Panc1 (cell line): ENCODE results near the gene WASF2. TPM values are rescaled to one million over a fixed set of nuclear protein-coding genes. Genes with fewer than 3 reads are reported as not detected.
A peak's percentile ranks its signal among the peaks of the same experiment; 100 is the strongest.

ENCODE experiments used
- ATAC-seq: fragments of 200-7000 bp; cut with Tn5 transposase; 2 replicates; pipeline ENCODE4 v1.9.1; 2020; ENCODE audit warnings: mild to moderate bottlenecking, moderate library complexity
- BruUV-seq: library from RNA; stranded (reverse); fragments of 400-500 nt; replicated peaks from 2 replicates; lab custom pipeline; 2021; lab: Mats Ljungman, UMichigan
- CTCF ChIA-PET: fragments of 300-600 bp; sonication (Branson Sonifier 250); formaldehyde crosslinking; loops from one replicate; lab custom pipeline; 2022; ENCODE audit warnings: antibody characterized with exemption; lab: Charles Lee
- POLR2A ChIA-PET: fragments of 300-600 bp; sonication (Branson Sonifier 250); formaldehyde crosslinking; loops from one replicate; lab custom pipeline; 2022; ENCODE audit warnings: antibody characterized with exemption; lab: Charles Lee
- DNase-seq: peaks from one replicate; pipeline ENCODE4 v3.0.0-alpha.2; 2010; ENCODE audit warnings: low read depth, low spot score
- H3K27ac ChIP-seq: 2 replicates; pipeline ENCODE4 v1.5.1; 2011; ENCODE audit warnings: mild to moderate bottlenecking, low read length, inconsistent platforms
- H3K27me3 ChIP-seq: fragments of 200-500 bp; sonication (Bioruptor generic); 2 replicates; pipeline ENCODE4 v1.6.0; 2014; ENCODE audit warnings: low read length, inconsistent platforms; ENCODE audit not compliant: control insufficient read depth, insufficient read depth
- H3K36me3 ChIP-seq: fragments of 200-500 bp; sonication (Bioruptor generic); 2 replicates; pipeline ENCODE4 v1.5.1; 2014; ENCODE audit warnings: inconsistent platforms, mild to moderate bottlenecking, low read length, moderate library complexity; ENCODE audit not compliant: control insufficient read depth, insufficient read depth
- H3K4me1 ChIP-seq: 2 replicates; pipeline ENCODE4 v1.5.1; 2011; ENCODE audit warnings: inconsistent platforms, mild to moderate bottlenecking, low read length, moderate library complexity; ENCODE audit not compliant: control insufficient read depth, insufficient read depth
- H3K4me3 ChIP-seq, 2 experiments: 2 replicates each; pipeline ENCODE4 v1.5.1; 2011 to 2012; ENCODE audit warnings: low read depth in 2 of 2, low read length in 2 of 2, mild to moderate bottlenecking in 2 of 2, inconsistent platforms in 1 of 2, moderate library complexity in 1 of 2
- H3K9me3 ChIP-seq: fragments of 200-500 bp; sonication (Bioruptor generic); 2 replicates; pipeline ENCODE4 v1.5.1; 2014; ENCODE audit warnings: low read depth, mild to moderate bottlenecking, inconsistent platforms, low read length, moderate library complexity; ENCODE audit not compliant: control insufficient read depth, insufficient read depth
- POLR2AphosphoS5 ChIP-seq: IDR thresholded peaks from 2 replicates; pipeline ENCODE4 v1.6.1; 2012; ENCODE audit warnings: mild to moderate bottlenecking, low read depth, low read length, moderate library complexity
- REST ChIP-seq, 2 experiments: IDR thresholded peaks; 2 replicates each; pipeline ENCODE4 v1.6.1; 2011 to 2012; ENCODE audit warnings: low read depth in 2 of 2, control low read depth in 1 of 2, low read length in 1 of 2, mild to moderate bottlenecking in 1 of 2, moderate library complexity in 1 of 2; ENCODE audit not compliant: insufficient read depth in 1 of 2
- SIN3A ChIP-seq: IDR thresholded peaks from 2 replicates; pipeline ENCODE4 v1.6.1; 2012; ENCODE audit warnings: low read depth, mild to moderate bottlenecking, low read length, moderate library complexity, borderline replicate concordance; ENCODE audit not compliant: insufficient read depth
- TCF7L2 ChIP-seq: IDR thresholded peaks from 2 replicates; pipeline ENCODE4 v1.6.1; 2011; ENCODE audit warnings: mild to moderate bottlenecking, low read depth, low read length, inconsistent platforms
- in situ Hi-C: cut with HindIII; loops from 2 replicates; pipeline ENCODE4 v1.10.0; 2016; ENCODE audit warnings: low sequenced_read_pairs, low pct_unique_long_range_greater_than_20kb
- intact Hi-C: fragments of 100-400 bp; cut with micrococcal nuclease; formaldehyde crosslinking; loops from one replicate; pipeline ENCODE4 v1.10.0; 2022; ENCODE audit not compliant: unreplicated experiment
- total RNA-seq: library from RNA; stranded (reverse); gene quantifications from one replicate; pipeline ENCODE4 v1.2.1, GENCODE V29; 2021; ENCODE audit not compliant: unreplicated experiment
- TF ChIP-seq, protein P1 (sequence below): fragments of 450-650 bp; IDR thresholded peaks from 2 replicates; pipeline ENCODE4 v1.5.1; 2017; ENCODE audit warnings: mild to moderate bottlenecking

WASF2 gene
- total RNA-seq, 1 experiment from 2014 or later = 121 TPM

GRCh38 chr1:27520651-27521050, 30.7 kb upstream of the WASF2 start:
- peaks cover 16% of the 10 kb centered on the region for H3K4me1 ChIP-seq
- TF ChIP-seq REST (IDR thresholded peaks at IDR 0.05; ENCODE audit: insufficient read depth in 1 of 2, low read depth in 2 of 2, low read length in 1 of 2) (no peak), TCF7L2 (no peak), POLR2AphosphoS5 (no peak), SIN3A (no peak)
- TF ChIP-seq, protein P1, sequence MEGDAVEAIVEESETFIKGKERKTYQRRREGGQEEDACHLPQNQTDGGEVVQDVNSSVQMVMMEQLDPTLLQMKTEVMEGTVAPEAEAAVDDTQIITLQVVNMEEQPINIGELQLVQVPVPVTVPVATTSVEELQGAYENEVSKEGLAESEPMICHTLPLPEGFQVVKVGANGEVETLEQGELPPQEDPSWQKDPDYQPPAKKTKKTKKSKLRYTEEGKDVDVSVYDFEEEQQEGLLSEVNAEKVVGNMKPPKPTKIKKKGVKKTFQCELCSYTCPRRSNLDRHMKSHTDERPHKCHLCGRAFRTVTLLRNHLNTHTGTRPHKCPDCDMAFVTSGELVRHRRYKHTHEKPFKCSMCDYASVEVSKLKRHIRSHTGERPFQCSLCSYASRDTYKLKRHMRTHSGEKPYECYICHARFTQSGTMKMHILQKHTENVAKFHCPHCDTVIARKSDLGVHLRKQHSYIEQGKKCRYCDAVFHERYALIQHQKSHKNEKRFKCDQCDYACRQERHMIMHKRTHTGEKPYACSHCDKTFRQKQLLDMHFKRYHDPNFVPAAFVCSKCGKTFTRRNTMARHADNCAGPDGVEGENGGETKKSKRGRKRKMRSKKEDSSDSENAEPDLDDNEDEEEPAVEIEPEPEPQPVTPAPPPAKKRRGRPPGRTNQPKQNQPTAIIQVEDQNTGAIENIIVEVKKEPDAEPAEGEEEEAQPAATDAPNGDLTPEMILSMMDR = no peak
- POLR2A ChIA-PET = no interaction called here
- no peak for ATAC-seq
- H3K36me3 ChIP-seq = no peaks in the 10 kb centered on the region
- BruUV-seq = no TSS peak
- no peak overlapping the region for H3K4me3 ChIP-seq
- H3K27ac ChIP-seq = no peak overlapping the region
- DNase-seq = no peak
- intact Hi-C loops = no loop called here
- in situ Hi-C loops = no loop called here
- no peaks in the 10 kb centered on the region for H3K9me3 ChIP-seq
- CTCF ChIA-PET = no interaction called here
- no peaks in the 10 kb centered on the region for H3K27me3 ChIP-seq

GRCh38 chr1:27519331-27520258, 29.6 kb upstream of the WASF2 start:
- POLR2A ChIA-PET = no interaction called here
- Histone ChIP-seq H3K27me3 (no peaks in the 10 kb centered on the region), H3K4me1 (peaks cover 10% of the 10 kb centered on the region; the same call in 1 of the 2 replicates), H3K36me3 (no peaks in the 10 kb centered on the region), H3K9me3 (no peaks in the 10 kb centered on the region), H3K27ac (no peak overlapping the region), H3K4me3 (no peak overlapping the region)
- TF ChIP-seq, protein P1 = no peak
- TF ChIP-seq SIN3A = no peak
- TF ChIP-seq REST (IDR thresholded peaks at IDR 0.05; ENCODE audit: insufficient read depth in 1 of 2, low read depth in 2 of 2, low read length in 1 of 2) = no peak
- no peak for TF ChIP-seq POLR2AphosphoS5
- TF ChIP-seq TCF7L2 = no peak
- peak; percentile 59 for ATAC-seq
- no peak for DNase-seq
- intact Hi-C loops = no loop called here
- in situ Hi-C loops = no loop called here
- no TSS peak for BruUV-seq
- CTCF ChIA-PET = interaction anchor here (0.5 to 0.6 kb wide), 2 partner anchors 38 to 1220 kb away, joined by 8 to 10 read pairs; no protein-coding TSS in a partner anchor
